NCI-H226 (cell line): ENCODE results near the gene PPFIA4.
A peak's percentile ranks its signal among the peaks of the same experiment; 100 is the strongest.

Experiments
- DNase-seq: peaks from one replicate; pipeline ENCODE4 v3.0.0-alpha.2; 2015

PPFIA4 gene

DNA sequence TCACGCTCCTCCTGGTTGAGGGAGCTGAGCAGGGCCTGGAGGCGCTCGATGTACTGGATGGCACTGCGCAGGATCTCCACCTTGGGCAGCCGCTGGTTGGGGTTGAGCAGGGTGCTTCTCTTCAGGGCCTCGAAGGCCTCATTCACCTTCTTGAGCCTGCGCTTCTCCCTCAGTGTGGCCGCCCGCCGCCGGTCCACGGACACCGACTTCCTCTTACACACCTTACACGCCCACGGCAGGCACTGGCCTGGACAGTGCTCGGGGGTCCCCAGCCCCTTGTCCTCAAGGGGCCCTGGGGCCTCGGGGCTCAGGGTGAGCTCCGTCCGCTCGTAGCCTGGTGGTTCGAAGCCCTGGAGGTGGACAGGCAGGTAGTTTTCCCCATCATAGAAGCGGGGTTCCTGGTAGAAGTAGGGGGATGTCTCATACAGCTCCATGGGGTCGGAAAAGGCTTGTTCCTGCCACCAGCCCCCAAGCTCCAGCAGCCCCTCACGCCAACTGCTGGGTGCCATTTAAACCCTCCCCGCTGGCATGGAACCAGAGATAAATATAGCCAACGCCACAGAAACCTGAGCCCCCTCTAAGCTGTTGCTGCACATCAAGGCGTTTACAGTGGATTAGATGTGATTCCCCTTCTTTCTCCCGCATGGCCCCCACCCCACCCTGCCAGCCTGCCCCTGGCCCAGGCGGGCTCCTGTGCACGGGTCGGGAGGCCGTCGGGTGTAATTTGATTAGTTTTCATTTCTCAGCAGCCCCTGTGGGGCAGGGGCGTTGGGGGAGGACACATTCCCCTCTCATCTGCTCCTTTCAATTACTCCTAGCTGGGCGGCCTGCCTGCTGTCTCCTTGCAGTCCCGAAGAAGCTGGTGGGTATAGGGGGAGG, 59.5 kb downstream of the PPFIA4 start, which contains the start of gene MYOG:
TSS of gene MYOG (minus strand) at position 485 of the 879 bp plus-strand sequence. CDS start at position 434, 51 bp downstream.
- DNase-seq = no peak

DNA sequence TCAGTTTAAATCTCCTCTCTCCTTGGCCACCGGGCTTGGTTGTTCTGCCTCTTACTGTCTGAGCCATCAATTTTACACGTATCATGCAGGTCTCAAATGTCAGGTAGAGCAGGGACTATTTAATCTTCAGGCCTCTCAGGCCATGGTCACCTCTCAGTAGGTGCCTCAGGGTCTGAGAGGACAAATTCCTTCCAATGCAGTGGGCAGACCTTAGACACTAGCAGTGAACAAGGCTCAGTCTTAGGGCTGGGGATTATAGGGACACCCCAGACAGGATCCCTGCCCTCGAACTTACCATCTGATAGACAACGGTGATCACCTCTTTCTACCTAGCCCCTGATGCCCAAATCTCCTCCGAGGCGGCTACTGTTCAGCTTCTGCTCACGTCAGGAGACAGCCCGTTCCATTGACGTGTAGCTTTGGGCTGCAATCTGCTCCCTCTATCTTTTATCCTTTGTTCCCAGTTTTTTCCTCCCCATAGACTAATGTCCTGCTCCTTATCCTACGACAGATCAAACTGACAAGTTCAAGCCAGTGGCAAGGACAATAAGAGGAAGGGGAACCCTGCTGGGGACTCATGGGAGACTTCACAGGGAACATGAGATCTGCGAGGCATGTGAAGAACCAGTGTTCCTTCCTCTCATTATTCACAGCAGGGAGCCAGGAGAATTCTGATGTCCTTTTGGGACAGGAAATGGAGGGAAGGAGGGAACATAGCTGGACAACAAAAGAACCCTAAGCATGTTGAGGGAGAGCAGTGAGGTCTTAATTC, 60.9 kb downstream of the PPFIA4 start:
- no peak for DNase-seq

GRCh38 chr1:203088441-203088840, 62.1 kb downstream of the PPFIA4 start:
- DNase-seq = no peak

GRCh38 chr1:203089001-203089650, 62.8 kb downstream of the PPFIA4 start:
- peak; percentile 10 for DNase-seq

DNA sequence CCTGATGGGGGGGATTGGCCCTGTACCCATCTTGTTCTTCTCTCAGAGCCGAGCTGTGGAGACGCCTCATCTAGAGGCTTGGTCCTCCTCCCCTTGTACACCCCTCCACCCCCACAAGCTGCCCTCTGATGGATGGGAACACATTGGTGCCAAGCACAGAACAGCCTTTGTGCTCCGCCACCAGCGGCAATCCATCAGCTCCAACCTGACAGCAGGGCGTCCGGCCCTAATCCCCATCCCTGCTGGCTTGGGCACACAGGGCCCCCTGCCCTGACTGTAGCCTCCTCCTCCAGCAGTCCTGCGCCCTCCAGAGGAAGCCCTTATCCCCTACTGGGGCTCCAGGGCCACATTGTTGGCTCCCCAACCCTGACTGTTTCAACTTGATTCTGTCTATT, 63.4 kb downstream of the PPFIA4 start:
- no peak for DNase-seq

GRCh38 chr1:203090421-203091198, 64.3 kb downstream of the PPFIA4 start:
- peak; percentile 34 for DNase-seq

- no peak for DNase-seq
Observed at GRCh38 chr1:203091199-203091477, 64.8 kb downstream of the PPFIA4 start.

- no peak for DNase-seq
Observed at GRCh38 chr1:203091761-203092330, 65.6 kb downstream of the PPFIA4 start.

GRCh38 chr1:203093754-203094410, 67.6 kb downstream of the PPFIA4 start:
- no peak for DNase-seq

DNA sequence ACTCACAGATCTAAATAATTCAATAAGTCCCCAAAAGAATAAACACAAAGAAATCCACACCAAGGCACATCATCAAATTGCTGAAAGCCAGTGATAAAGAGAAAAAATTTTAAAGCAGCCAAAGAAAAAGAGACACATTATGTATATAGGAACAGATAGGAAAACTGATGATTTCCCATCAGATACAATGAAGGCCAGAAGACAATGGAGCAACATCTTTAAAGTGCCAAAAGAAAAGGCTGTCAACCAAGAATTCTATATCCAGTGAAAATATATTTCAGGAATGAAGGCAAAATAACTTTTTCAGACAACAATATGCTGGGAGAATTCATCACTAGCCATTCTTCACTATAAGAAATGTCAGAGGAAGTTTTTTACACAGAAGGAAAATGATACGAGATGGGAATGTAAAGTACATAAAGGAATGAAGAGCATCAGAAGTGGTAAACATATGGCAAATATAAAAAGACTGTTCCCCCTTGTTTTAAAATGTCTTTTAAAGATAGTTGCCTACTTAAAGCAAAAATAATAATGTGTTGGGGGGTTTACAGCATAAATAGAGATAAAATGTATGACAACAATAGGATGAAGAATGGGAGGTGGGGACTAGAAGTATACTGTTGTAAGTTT, 68.9 kb downstream of the PPFIA4 start:
- DNase-seq = no peak

GRCh38 chr1:203096566-203096965, 70.3 kb downstream of the PPFIA4 start:
- DNase-seq = no peak

DNA sequence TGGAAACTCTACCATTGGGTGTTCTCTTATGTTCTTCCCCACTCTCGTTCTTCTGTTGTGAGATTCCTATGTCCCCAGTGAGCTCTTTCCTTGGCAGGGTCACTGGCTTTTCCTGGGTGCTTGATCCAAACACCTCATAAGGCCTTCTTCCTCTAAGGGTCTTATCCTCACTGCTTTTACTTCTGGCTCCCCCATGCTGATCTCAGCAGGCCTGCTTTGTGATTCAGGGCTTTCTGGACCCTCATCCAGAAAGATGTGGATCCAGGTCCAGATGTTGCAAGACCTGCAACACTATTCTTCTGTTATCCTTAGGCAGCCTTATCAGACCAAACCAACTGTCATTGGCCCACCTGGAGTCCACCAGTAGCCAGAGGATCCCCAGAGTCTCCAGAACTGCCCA, 70.7 kb downstream of the PPFIA4 start:
- no peak for DNase-seq

DNA sequence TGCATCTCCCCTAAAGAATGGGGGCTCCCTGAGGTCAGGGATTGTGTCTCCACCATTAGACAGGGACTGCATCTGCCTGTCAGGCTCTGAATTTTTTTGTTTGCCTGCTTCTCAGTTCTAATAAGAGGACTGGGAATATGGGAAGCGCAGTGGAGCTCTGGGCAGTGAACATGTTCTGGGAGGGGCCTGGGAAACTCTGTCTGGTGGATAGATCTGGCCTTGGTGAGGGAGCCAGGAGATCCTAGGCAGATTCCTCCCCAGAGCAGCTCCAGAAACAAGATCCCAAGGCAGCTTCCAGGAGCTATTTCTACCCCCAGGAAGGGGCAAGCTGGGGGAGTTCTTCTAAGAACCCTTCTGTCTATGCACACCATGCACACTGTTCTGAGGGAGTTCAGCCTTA, 72.2 kb downstream of the PPFIA4 start:
- DNase-seq = no peak

DNA sequence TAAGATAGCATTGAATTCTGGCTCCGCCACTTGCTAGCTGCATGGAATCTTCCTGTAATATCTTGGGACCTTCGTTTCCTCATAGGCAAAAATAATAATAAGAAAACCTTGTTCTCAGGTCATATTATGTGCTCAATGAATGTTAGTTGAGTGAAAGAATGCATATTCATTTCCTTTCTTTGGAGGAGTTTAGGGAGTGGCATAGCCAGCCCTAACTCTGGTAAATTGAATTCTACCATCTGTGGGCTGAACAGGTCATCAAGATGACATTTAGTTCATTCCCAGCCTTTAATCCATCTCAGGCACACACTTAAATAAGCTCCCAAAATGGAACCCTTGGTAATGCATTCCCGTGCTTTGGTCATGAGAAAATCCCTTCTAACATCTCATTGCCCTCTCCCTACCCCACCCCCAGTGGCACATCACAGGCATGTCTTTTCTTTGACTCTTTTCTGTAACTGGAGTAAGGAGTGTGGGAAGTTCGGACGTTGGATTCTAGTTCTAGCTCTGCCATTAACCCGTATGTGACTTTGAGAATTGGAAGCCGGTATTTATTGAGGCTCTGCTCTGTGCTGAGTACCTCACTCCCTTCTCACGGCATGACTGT, 72.7 kb downstream of the PPFIA4 start:
- no peak for DNase-seq

- no peak for DNase-seq
Observed at GRCh38 chr1:203099805-203100515, 73.7 kb downstream of the PPFIA4 start.

GRCh38 chr1:203100516-203100869, 74.2 kb downstream of the PPFIA4 start:
- no peak for DNase-seq

DNA sequence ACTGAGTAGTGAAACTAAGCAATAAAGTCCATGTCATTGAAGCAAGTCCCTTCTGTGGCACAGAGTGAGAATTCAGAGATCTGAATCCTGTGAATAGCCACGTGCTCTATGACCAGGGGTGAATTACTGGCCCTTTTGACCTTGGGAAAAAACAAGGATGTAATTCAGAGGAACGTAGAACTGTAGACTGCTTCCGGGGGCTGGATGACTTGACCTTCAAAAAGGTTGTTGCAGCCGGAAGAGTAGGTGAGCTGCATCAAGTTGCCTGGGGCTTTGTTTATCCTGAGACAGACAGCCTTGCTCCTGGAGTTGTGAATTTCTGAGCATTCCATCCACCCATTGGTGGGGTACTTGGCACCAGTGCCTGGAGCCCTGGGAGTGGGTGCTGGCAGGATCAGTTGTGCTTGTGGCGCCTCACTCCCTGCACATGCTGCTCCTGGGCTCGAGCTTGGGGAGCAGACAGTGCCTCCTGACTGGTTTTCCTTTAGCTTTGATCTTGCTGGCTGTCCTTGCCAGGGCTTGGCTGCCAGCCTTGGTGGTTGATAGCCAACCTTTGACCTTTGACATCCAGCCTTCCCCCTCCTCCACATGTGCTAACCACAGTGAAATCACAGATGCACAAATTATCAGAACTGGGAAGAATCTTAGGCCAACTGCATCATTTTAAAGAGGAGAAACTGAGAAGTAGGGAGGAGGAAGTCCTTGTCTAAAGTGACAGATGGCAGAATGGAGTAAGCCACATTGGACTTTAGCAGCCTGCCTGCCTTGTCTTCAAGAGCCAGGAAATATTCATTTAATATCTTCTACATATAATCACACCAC, 75.7 kb downstream of the PPFIA4 start:
- DNase-seq = no peak

DNA sequence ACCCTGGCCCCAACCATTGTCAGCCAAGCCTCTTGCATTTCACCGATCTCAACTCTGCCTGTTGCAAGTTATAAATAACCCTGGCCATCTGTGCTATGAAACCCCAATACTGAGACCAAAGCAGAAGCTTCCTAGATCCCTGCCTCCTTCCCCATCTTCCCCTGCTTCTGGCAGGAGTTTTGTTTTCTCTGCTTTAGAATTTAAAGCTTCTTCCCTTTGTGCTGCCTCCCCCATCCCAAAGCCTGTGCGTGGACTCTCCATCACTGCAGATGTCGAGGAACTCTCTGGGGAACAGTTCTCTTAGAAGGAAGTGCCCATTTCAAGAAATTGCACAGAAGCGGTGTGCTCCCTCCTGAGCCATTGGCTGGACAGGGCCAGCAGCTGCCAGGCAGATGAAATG, 76.9 kb downstream of the PPFIA4 start:
- no peak for DNase-seq

DNA sequence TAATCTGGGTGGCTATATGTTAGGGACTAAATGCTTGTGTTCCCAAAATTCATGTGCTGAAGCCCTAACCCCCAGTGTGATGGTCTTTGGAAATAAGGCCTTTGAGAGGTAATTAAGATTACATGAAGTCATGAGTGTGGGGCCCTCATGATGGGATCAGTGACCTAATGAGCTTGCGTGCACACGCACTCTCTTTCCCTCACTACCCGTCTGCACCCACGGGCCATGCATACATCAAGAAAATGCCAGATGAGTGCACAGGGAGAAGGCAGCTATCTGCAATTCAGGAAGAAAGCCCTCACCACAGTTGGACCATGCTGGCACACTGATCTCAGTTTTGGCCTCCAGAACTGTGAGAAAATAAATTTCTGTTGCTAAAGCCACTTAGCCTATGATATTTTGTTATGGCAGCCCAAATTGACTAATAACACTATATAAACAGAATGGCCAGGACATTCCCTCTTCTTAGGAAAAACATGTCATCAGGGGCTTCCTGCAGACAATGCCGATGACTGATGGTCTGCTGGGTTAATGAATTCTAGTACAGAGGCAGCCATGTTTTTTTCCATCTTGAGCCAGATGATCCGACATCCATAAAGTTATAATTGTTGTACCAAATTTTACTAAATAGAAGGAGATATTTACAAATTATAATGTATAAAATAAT, 77.7 kb downstream of the PPFIA4 start:
- DNase-seq = no peak
